ENCODE results near the gene STRIP2.
"Not testable (repeated sequence)": the region's sequence is repeated elsewhere in the genome, so short reads cannot be mapped to it uniquely, and the experiment has no call there.

The STRIP2 gene

GRCh38 chr7:129515381-129515780 lies 81.1 kb downstream of the STRIP2 start:
- no peak overlapping the region for H3K4me3 ChIP-seq (replicated peaks; ENCODE audit: low read depth, low read length)
- no peak for TF ChIP-seq CTCF (IDR thresholded peaks at IDR 0.05; ENCODE audit: low read length, missing control alignments)
- no peak for DNase-seq (ENCODE audit: low read depth)

- H3K4me3 ChIP-seq (replicated peaks; ENCODE audit: low read depth, low read length) = no peak overlapping the region
- DNase-seq (ENCODE audit: low read depth) = no peak
- no peak for TF ChIP-seq CTCF (IDR thresholded peaks at IDR 0.05; ENCODE audit: low read length, missing control alignments)
These were observed 83.7 kb downstream of the STRIP2 start for GRCh38 chr7:129517931-129518330.

GRCh38 chr7:129519464-129519863 lies 85.2 kb downstream of the STRIP2 start:
- no peak for TF ChIP-seq CTCF (IDR thresholded peaks at IDR 0.05; ENCODE audit: low read length, missing control alignments)
- no peak for DNase-seq (ENCODE audit: low read depth)
- no peak overlapping the region for H3K4me3 ChIP-seq (replicated peaks; ENCODE audit: low read depth, low read length)

GRCh38 chr7:129522088-129522970 lies 88.1 kb downstream of the STRIP2 start:
- no peak for TF ChIP-seq CTCF (IDR thresholded peaks at IDR 0.05; ENCODE audit: low read length, missing control alignments)
- peak; percentile 17 for DNase-seq (ENCODE audit: low read depth)
- no peak overlapping the region for H3K4me3 ChIP-seq (replicated peaks; ENCODE audit: low read depth, low read length)

- H3K4me3 ChIP-seq (replicated peaks; ENCODE audit: low read depth, low read length) = no peak overlapping the region
- no peak for DNase-seq (ENCODE audit: low read depth)
- no peak for TF ChIP-seq CTCF (IDR thresholded peaks at IDR 0.05; ENCODE audit: low read length, missing control alignments)
These were observed 88.7 kb downstream of the STRIP2 start for GRCh38 chr7:129522971-129523340.

GRCh38 chr7:129523924-129524323 lies 89.7 kb downstream of the STRIP2 start:
- no peak overlapping the region for H3K4me3 ChIP-seq (replicated peaks; ENCODE audit: low read depth, low read length)
- TF ChIP-seq CTCF (IDR thresholded peaks at IDR 0.05; ENCODE audit: low read length, missing control alignments) = no peak
- DNase-seq (ENCODE audit: low read depth) = no peak

GRCh38 chr7:129524405-129524804 lies 90.2 kb downstream of the STRIP2 start:
- peak; percentile 75 for DNase-seq (ENCODE audit: low read depth)
- H3K4me3 ChIP-seq (replicated peaks; ENCODE audit: low read depth, low read length) = not testable (repeated sequence)
